Lower leg skin (tissue), 3 donors: ENCODE results near the gene KRTAP10-10.

ENCODE experiments used
- CTCF ChIP-seq, 3 donors: fragments of 450-650 bp; IDR thresholded peaks; one replicate each; pipeline ENCODE4 v1.5.1; 2016; ENCODE audit warnings: antibody characterized with exemption in 3 of 3, mild to moderate bottlenecking in 3 of 3, moderate library complexity in 2 of 3
- POLR2A ChIP-seq, 2 donors: fragments of 450-650 bp; IDR thresholded peaks; one replicate each; pipeline ENCODE4 v1.6.1; 2016 to 2017; ENCODE audit warnings: antibody characterized with exemption in 2 of 2, mild to moderate bottlenecking in 1 of 2, moderate library complexity in 1 of 2

GRCh38 chr21:44630440-44630839 lies 6.7 kb upstream of the KRTAP10-10 start:
- TF ChIP-seq CTCF (IDR thresholded peaks at IDR 0.05): no peak
- TF ChIP-seq POLR2A (IDR thresholded peaks at IDR 0.05): no peak
